Prostate gland (tissue), 2 donors: Measurements from ENCODE around the gene PHETA1.
"Not testable (repeated sequence)": the region's sequence is repeated elsewhere in the genome, so short reads cannot be mapped to it uniquely, and the experiment has no call there.

Source experiments
- CTCF ChIP-seq, 4 experiments: fragments of 200-600 bp in 2 of 4; fragments of 450-650 bp in 2 of 4; sonication (generic) in 2 of 4; IDR thresholded peaks; 1 replicate in 3 of 4; 2 replicates in 1 of 4; pipeline ENCODE4 v1.5.1; 2016 to 2019; ENCODE audit warnings: antibody characterized with exemption in 4 of 4, mild to moderate bottlenecking in 2 of 4, moderate library complexity in 2 of 4
- POLR2A ChIP-seq: fragments of 450-650 bp; IDR thresholded peaks from one replicate; pipeline ENCODE4 v1.6.1; 2016; ENCODE audit warnings: antibody characterized with exemption, mild to moderate bottlenecking
- POLR2AphosphoS5 ChIP-seq: sonication (generic); formaldehyde crosslinking; IDR thresholded peaks from one replicate; pipeline ENCODE4 v1.6.1; 2017; ENCODE audit warnings: antibody characterized with exemption

GRCh38 chr12:111373231-111373630 lies 4.3 kb upstream of the PHETA1 start:
- TF ChIP-seq CTCF (IDR thresholded peaks at IDR 0.05); POLR2A; POLR2AphosphoS5: not testable (repeated sequence)
